Activated CD8-positive, alpha-beta memory T cell treated with anti-CD3 and anti-CD28 coated beads for 48 hours (primary cell): Measurements from ENCODE around the gene EPS8L2.

Experiments
- DNase-seq, 3 experiments: peaks; one replicate each; pipeline ENCODE4 v3.0.0-alpha.2; 2020; ENCODE audit warnings: low read depth in 2 of 3, low spot score in 2 of 3

The EPS8L2 gene

DNA sequence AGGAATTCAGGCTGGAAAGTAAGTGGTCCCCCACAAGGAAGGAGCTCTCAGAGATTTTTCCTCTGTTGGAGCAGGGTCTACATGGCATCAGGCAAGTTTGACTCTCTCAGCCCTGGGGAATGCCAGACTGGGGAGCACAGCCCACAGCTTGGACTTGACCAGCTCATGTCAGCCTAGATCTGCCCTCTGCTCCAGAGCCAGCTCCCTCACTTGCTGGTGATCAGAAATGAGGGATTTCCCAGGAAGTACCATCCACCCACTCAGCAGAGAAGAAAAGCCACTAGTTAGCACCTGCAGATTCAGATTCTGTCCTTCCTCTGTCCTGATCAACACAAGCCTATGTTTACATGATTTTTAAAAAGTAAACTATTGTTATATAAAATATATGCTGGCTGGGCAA is 54.2 kb downstream of the EPS8L2 start:
- DNase-seq = no peak

DNA sequence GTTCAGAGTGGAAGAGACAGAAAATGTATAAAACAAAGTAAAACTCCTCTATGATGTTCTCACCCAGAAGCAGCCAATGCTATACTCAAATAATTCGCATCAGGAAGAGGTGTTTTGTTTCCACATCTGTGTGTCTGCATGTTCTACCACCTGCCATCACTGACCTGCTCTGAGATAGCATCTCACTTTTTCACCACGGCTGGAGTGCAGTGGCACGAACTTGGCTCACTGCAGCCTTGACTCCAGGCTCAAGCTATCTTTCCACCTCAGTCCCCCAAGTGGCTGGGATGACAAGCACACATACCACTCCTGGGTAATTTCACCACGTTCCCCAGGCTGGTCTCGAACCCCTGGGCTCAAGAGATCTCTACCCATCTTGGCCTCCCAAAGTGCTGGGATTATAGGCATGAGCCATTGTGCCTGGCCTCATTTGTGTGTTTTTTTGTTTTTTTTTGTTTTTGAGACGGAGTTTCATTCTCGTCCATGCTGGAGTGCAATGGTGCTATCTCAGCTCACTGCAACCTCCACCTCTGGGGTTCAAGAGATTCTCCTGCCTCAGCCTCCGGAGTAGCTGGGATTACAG is 55.6 kb downstream of the EPS8L2 start:
- DNase-seq = no peak

- no peak for DNase-seq
Measured at GRCh38 chr11:762421-763072, 56.5 kb downstream of the EPS8L2 start.

- DNase-seq = no peak
Measured at GRCh38 chr11:763073-763463, 57.0 kb downstream of the EPS8L2 start.

DNA sequence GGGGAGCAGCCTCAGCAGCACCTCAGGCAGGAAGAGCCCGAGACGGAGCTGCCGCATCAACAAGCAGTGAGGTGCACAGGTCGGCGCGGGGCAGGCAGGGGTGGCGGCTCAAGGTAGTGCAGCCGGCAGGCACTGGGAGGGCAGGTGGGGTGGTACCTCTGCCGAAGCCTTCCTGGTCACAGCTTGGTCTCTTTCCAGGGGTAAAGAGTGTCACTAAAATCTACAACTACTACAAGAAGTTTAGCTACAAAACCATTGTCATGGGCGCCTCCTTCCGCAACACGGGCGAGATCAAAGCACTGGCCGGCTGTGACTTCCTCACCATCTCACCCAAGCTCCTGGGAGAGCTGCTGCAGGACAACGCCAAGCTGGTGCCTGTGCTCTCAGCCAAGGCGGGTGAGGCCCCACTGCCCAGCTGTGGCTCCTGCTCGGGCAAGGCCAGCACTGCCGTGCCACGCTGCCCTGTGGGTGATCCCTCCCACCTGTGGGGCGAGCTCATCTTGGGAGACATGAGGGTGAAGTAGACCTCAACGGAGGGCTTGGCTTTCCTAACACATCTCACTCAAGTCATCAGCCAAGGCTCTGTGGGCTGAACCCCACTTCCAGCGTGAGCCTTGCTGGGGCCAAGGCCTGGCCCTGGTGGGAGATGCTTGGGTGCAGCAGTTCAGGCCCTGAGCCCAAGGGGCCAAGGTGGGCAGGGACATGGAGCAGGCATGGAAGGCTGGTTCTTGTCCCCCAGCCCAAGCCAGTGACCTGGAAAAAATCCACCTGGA is 57.7 kb downstream of the EPS8L2 start:
- DNase-seq = no peak

- DNase-seq = no peak
Measured at GRCh38 chr11:764322-765024, 58.4 kb downstream of the EPS8L2 start.

DNA sequence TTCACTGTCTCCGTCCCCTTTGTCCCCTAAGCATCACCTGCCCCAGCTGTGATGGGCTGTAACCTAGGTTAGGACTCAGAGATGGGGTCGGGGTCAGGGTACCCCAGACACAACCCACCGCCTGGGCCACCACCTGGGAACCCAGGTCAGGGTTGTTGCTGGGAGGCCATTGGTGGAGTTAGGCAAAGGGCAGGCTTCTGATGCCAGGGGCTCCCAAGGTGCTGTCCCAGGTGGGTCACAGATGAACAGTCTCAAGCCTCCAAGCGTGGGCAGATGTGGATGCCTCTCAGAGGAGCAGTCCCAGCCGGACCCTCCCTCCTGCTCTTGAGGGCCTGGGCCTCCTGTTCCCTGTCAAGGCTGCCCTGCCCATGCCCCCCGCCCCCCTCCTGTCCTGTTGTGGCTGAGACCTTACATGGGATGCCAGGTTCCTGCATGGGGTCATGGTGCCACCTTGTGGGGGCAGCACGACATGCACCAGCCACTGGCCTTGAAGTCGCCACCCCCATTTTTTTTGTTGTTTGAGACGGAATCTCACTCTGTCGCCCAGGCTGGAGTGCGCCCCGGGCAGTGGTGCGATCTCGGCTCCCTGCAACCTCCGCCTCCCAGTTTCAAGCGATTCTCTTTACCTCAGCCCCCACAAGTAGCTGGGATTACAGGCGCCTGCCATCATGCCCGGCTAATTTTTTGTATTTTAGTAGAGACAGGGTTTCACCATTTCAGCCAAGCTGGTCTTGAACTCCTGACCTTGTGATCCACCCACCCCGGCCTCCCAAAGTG is 59.2 kb downstream of the EPS8L2 start:
- DNase-seq = no peak

- no peak for DNase-seq
Measured at GRCh38 chr11:765802-766091, 59.7 kb downstream of the EPS8L2 start.

- DNase-seq = no peak
Measured at GRCh38 chr11:766106-766935, 60.3 kb downstream of the EPS8L2 start.

DNA sequence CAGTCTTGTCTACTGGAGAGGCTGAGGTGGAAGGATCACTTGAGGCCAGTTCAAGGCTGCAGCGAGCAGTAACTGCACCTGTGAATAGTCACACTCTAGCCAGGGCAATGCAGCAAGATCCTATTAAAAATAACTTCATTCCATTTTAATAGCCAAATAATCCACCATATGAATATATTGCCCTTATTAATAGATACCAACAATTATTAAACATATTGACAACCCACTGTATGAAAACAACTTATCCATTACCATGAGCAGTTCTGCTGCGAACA is 60.8 kb downstream of the EPS8L2 start:
- DNase-seq = no peak

DNA sequence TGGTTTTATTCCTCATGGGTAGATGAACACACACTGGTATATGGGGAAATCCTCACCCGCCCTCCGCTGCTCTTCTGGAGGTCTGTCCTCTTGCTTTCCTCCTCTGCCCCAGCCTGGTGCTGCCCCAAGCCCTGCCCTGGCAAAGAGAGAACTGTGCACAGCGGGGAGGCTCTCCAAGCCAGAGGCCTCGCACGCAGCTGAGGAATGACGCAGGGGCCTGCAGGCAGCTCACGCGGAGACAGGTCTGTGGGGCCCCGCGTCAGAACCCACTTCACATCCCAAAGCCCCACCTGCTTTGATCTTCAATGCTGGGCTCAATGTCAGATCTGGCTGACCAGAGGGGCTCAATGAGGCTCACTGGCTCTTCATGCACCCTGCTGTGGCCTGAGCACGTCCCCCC is 61.2 kb downstream of the EPS8L2 start:
- DNase-seq = no peak

DNA sequence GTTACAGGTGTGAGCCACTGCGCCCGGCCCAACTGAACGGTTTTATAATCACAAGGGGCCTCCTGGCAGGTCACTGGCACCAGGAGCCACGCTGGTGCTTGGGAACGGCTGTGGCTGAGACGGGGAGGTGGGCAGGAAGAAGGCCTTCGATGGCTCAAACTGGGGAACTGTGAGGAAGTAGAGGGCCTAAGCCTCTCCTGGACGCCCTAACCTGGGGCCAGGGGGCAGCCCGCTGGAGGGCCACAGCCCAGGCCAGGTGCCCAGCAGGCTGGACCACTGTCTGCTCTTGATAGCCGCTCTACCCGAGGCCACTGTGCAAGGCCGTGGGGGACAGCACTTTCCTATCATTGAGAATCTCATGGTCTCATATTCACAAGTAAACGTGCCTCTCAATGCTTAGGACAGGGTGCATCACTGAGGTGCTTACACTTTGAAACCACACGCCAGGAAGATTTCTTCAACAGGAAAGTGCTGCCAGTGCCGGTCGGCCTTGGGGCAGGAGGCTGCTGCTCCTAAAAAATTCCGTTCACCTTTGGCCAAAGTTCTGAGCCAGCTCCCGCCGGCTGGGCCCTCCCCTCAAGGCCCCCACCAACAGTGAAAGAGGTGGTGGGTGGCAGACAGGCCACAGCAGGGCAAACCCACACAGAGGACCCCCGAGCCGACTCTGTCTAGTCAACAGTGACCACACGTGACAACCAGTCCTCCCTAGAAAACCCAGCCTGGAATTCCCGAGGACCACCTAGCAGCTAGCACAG is 64.0 kb downstream of the EPS8L2 start:
- DNase-seq = no peak

GRCh38 chr11:770642-771616 is 64.9 kb downstream of the EPS8L2 start:
- no peak for DNase-seq

DNA sequence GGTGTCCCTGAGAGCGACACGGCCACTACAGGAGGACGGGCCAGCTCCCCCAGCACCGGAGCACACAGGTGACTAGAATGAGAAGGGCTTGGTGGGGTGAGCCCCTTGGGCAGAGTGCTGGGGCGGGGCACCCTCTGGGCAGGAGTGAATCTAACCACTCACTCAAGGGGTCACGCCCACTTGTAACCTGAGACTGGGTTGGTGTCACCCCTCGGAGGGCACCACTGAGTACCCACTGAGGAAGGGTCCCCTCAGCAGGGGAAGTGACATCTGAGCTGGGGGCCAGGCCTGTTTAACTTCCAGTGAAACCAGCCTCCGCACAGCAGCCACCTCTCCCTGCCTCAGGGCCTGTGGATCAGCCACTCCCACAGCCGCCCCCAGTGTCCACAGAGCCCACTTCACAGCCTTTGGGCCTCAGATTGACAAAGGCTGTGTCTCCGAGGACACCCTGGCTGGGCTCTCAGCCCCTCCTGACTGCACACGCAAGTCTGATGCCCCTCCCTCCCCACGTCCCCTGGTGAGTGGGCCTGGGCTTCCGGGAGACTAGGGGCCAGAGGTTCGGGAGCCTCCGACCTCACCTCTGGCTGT is 65.7 kb downstream of the EPS8L2 start:
- no peak for DNase-seq

GRCh38 chr11:772429-773390 is 66.7 kb downstream of the EPS8L2 start:
- DNase-seq = no peak

DNA sequence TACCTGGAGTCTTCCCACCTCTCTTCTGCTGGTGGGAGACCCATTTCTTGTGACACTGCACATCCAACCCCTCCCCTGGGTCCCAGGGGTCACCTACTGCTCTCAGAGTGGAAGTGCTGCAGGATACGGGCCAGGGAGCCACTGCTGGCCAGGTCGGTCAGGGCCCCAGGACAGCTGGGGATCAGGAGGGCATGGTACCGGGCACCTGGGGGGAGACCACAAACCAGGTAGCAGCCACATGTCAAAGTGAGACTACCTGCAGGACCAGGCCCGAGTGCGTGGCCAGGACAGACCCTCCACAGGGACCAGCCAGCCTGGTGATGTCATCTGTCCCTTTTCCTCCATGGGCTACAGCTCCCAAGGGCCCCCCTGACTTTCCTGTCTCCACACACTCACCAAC is 67.4 kb downstream of the EPS8L2 start:
- DNase-seq = no peak

DNA sequence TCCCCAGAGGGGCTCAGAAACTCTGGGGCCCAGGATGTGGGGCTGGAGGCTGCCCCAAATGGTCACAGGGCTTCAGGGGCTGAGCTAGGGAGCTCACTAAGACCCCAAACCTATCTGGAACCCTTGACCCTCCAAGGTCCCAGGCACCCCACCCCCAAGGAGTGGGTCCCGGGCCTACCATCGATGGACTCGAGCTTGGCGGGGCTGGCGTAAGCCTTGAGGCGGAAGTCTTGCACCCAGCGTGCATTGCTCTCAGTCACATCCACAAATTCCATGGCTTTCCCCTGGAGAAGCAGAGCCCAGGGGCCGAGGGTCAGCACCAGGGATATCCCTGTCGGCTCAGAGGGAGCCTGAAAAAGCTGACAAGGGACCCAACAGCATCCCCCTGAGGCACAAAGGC is 67.8 kb downstream of the EPS8L2 start:
- DNase-seq = no peak
